Activated CD8-positive, alpha-beta T cell treated with anti-CD3 and anti-CD28 coated beads, Interleukin-2, amount 10 ng/mL, durations not matched to agents 7 days and 5 days (primary cell): ENCODE measurements around the gene KRTAP5-2. TPM values are rescaled to one million over a fixed set of nuclear protein-coding genes. Genes with fewer than 3 reads are reported as not detected.

ENCODE experiments used
- ATAC-seq: fragments of 150-1000 bp; cut with Tn5 transposase; one replicate; pipeline ENCODE4 v1.10.0; 2021; ENCODE audit warnings: moderate library complexity
- CTCF ChIA-PET: fragments of 350-600 bp; sonication (Branson Sonifier 250); formaldehyde crosslinking; loops from one replicate; lab custom pipeline; 2021; ENCODE audit warnings: antibody characterized with exemption; lab: Charles Lee
- POLR2A ChIA-PET: fragments of 350-600 bp; sonication (Branson Sonifier 250); formaldehyde crosslinking; loops from one replicate; lab custom pipeline; 2021; ENCODE audit warnings: antibody characterized with exemption; lab: Charles Lee
- DNase-seq: peaks from one replicate; pipeline ENCODE4 v3.0.0-alpha.2; 2020
- H3K27ac Mint-ChIP-seq: one replicate; pipeline ENCODE4 v1.8.0; 2021; ENCODE audit warnings: mild to moderate bottlenecking, mixed read lengths
- H3K27me3 Mint-ChIP-seq: one replicate; pipeline ENCODE4 v1.8.0; 2021; ENCODE audit warnings: low read depth, mixed read lengths
- H3K36me3 Mint-ChIP-seq: one replicate; pipeline ENCODE4 v1.8.0; 2021; ENCODE audit warnings: low read depth, mixed read lengths
- H3K4me1 Mint-ChIP-seq: one replicate; pipeline ENCODE4 v1.8.0; 2021; ENCODE audit warnings: low read depth, mixed read lengths
- H3K4me3 Mint-ChIP-seq: one replicate; pipeline ENCODE4 v1.8.0; 2021; ENCODE audit warnings: mild to moderate bottlenecking, mixed read lengths
- H3K9me3 Mint-ChIP-seq: one replicate; pipeline ENCODE4 v1.8.0; 2022; ENCODE audit warnings: mixed read lengths; ENCODE audit not compliant: insufficient read depth
- total RNA-seq, 2 experiments: library from RNA; stranded (reverse); gene quantifications; one replicate each; pipeline ENCODE4 v1.2.3, GENCODE V29; 2021

Gene KRTAP5-2
- total RNA-seq, 2 experiments from 2014 or later = not detected

GRCh38 chr11:1564535-1565172, 33.4 kb downstream of the KRTAP5-2 start:
- no peak for ATAC-seq
- DNase-seq = no peak
- CTCF ChIA-PET = interaction anchor here (2.5 kb wide), 1 partner anchor 10 kb away, joined by 20 read pairs; no protein-coding TSS in a partner anchor
- Mint-ChIP-seq H3K36me3 (no peaks in the 10 kb centered on the region), H3K4me3 (no peak overlapping the region), H3K9me3 (no peaks in the 10 kb centered on the region), H3K27me3 (peaks cover 4% of the 10 kb centered on the region), H3K27ac (no peak overlapping the region), H3K4me1 (no peaks in the 10 kb centered on the region)
- POLR2A ChIA-PET = no interaction called here

- no peaks in the 10 kb centered on the region for H3K27me3 Mint-ChIP-seq
- CTCF ChIA-PET = interaction anchor here (2.5 kb wide), 1 partner anchor 11 kb away, joined by 20 read pairs; no protein-coding TSS in a partner anchor
- ATAC-seq = no peak
- H3K36me3 Mint-ChIP-seq = no peaks in the 10 kb centered on the region
- no peak for DNase-seq
- no peak overlapping the region for H3K27ac Mint-ChIP-seq
- POLR2A ChIA-PET = no interaction called here
- no peaks in the 10 kb centered on the region for H3K4me1 Mint-ChIP-seq
- no peaks in the 10 kb centered on the region for H3K9me3 Mint-ChIP-seq
- no peak overlapping the region for H3K4me3 Mint-ChIP-seq
Measured at GRCh38 chr11:1563697-1564534, 34.2 kb downstream of the KRTAP5-2 start.

- Mint-ChIP-seq H3K4me1 (no peaks in the 10 kb centered on the region), H3K9me3 (no peaks in the 10 kb centered on the region), H3K36me3 (no peaks in the 10 kb centered on the region), H3K27me3 (no peaks in the 10 kb centered on the region), H3K27ac (no peak overlapping the region), H3K4me3 (no peak overlapping the region)
- ATAC-seq (no peak), DNase-seq (no peak)
- ChIA-PET CTCF (no interaction called here), POLR2A (no interaction called here)
Measured at GRCh38 chr11:1563149-1563638, 34.9 kb downstream of the KRTAP5-2 start.

- Mint-ChIP-seq H3K36me3 (no peaks in the 10 kb centered on the region), H3K27me3 (no peaks in the 10 kb centered on the region), H3K9me3 (no peaks in the 10 kb centered on the region), H3K4me1 (no peaks in the 10 kb centered on the region), H3K27ac (no peak overlapping the region), H3K4me3 (no peak overlapping the region)
- CTCF ChIA-PET = no interaction called here
- DNase-seq = no peak
- no peak for ATAC-seq
- POLR2A ChIA-PET = no interaction called here
Measured at GRCh38 chr11:1562469-1563148, 35.5 kb downstream of the KRTAP5-2 start.

DNA sequence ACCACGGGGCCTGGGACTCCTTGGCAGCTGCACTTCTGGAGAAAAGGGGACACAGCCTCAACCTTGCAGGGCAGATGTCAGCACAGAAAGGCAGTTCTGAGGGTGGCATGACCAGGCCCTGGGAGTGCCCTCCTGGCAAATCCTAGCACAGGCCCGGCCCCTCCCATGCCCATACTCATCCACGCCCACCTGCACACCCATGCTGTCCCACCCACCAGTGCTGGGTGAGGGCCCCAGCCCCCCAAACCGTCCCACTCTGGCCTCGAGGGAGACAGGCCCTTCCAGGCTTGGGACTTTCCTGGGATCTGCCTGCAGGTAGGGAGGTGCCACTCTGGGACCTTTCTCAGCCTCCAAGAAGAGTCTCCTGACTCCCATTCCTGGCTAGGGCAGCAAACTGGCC, 36.1 kb downstream of the KRTAP5-2 start:
- no peaks in the 10 kb centered on the region for H3K4me1 Mint-ChIP-seq
- no peak overlapping the region for H3K27ac Mint-ChIP-seq
- no peak overlapping the region for H3K4me3 Mint-ChIP-seq
- ATAC-seq (no peak), DNase-seq (no peak)
- H3K27me3 Mint-ChIP-seq = no peaks in the 10 kb centered on the region
- POLR2A ChIA-PET = no interaction called here
- CTCF ChIA-PET = no interaction called here
- H3K36me3 Mint-ChIP-seq = no peaks in the 10 kb centered on the region
- no peaks in the 10 kb centered on the region for H3K9me3 Mint-ChIP-seq

- POLR2A ChIA-PET = no interaction called here
- no peak for DNase-seq
Measured at GRCh38 chr11:1561266-1561665, 36.8 kb downstream of the KRTAP5-2 start.

DNA sequence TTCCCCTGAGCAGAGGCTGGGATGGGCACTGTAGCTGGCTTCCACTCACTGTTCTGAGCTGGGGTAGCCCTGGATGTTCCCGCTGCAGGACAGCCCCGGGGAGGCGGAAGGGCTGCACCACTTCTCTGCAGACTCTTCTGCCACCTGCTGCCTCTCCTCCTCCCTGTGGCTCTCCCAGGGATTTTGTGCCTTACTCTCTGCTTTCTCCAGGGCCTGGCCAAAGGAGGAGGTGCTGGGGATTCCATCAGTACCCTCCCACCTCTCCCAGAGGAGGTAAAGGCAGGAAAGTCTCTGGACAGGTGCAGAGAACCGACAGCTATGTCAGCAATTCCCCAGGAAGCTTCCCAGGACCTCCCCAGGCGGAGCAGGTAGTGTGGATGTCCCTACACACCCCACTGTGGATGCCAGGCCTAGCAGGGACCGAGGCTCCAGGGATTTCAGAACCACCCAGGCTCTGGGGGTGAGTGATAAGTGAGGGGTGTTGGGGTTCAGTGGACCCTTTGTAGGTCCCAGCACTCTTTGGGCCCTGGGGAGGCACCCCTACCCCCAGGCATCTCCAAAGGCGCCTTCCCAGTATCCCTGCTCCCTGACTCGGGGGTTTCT, 37.3 kb downstream of the KRTAP5-2 start:
- Mint-ChIP-seq H3K36me3 (no peaks in the 10 kb centered on the region), H3K4me3 (no peak overlapping the region), H3K4me1 (no peaks in the 10 kb centered on the region), H3K9me3 (no peaks in the 10 kb centered on the region), H3K27ac (no peak overlapping the region), H3K27me3 (no peaks in the 10 kb centered on the region)
- POLR2A ChIA-PET = no interaction called here
- ATAC-seq = no peak
- no peak for DNase-seq
- CTCF ChIA-PET = no interaction called here

More at GRCh38 chr11:1561266-1561665, 36.8 kb downstream of the KRTAP5-2 start:
- Mint-ChIP-seq H3K9me3 (no peaks in the 10 kb centered on the region), H3K4me1 (no peaks in the 10 kb centered on the region), H3K4me3 (no peak overlapping the region), H3K36me3 (no peaks in the 10 kb centered on the region), H3K27ac (no peak overlapping the region), H3K27me3 (no peaks in the 10 kb centered on the region)
- CTCF ChIA-PET = no interaction called here
- ATAC-seq = no peak

DNA sequence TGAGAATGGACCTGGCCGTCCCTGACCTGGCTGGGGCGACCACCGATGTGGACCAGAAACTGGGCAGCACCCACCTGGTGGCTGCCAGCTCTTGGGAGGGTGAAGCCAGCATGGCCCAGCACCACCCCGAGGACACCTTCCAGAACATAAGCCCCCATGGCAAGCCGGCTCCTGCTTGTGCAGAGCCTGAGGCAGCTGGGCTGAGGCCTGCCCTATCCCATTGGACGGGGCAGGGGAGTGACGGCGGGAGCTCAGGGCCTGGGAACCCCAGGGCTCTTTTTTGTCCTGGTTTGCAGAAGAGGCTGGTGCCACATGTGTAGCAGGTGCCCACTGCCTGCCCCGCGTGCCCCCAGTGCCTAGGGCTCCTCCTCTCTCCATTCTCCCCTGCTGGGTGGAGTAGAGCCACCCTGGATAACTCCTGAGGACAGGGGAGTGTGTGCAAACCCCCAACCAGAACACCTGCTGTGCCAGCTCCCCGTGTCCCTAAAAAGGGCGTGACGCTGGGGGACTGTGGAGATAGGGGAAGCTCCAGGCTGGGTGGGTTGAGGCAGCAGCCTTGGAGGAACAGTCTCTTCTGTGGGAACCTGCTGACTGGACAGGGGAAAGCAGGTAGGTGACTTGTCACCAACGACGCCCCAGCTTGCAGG, 38.0 kb downstream of the KRTAP5-2 start:
- POLR2A ChIA-PET = no interaction called here
- CTCF ChIA-PET = no interaction called here
- H3K9me3 Mint-ChIP-seq = no peaks in the 10 kb centered on the region
- ATAC-seq = no peak
- H3K27ac Mint-ChIP-seq = no peak overlapping the region
- H3K4me3 Mint-ChIP-seq = no peak overlapping the region
- DNase-seq = no peak
- H3K36me3 Mint-ChIP-seq = no peaks in the 10 kb centered on the region
- H3K4me1 Mint-ChIP-seq = no peaks in the 10 kb centered on the region
- H3K27me3 Mint-ChIP-seq = no peaks in the 10 kb centered on the region

DNA sequence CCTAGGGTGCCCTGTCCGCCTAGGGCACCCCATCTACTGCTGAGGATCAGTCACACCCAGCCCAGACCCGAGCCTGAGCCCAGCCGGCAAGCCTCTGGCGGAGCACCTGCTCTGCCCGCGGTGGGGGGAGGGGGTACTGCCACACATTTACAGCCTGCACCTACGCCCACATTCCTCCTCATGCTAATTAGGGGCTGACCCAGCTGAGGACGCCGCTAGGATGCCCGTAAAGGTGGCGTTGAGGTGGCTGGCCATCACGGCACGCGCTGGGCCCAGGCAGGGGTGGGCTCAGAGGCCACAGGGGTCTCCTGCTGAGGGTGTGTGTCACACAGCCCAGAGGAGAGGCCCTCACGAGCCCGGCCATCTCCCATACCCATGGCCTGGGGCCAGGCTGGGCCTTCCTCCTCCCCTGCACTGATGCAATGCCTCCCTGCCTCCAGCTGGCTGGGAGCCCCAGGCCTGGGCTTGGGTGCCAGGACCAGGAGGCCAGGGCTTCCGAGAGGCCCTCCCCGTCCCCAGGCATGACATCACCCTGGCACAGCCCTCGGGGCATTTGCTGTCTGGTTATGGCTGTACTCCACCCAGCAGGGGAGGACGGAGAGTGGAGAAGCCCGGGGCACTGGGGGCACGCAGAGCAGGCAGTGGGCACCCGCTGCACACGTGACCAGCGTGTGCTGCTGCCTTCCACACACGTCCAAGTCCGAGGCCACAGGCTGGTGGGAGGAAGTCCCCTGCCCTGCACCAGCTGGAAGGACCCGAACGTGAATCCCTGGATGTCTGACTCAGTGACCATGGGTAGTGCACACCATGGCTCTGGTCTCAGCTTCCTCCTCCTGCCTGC, 38.8 kb downstream of the KRTAP5-2 start:
- no peak overlapping the region for H3K27ac Mint-ChIP-seq
- DNase-seq = no peak
- no peaks in the 10 kb centered on the region for H3K4me1 Mint-ChIP-seq
- ChIA-PET CTCF (interaction anchor here (0.8 to 1.8 kb wide), 2 partner anchors 13 to 15 kb away, joined by 3 to 5 read pairs; no protein-coding TSS in a partner anchor), POLR2A (no interaction called here)
- ATAC-seq = no peak
- no peaks in the 10 kb centered on the region for H3K36me3 Mint-ChIP-seq
- H3K9me3 Mint-ChIP-seq = no peaks in the 10 kb centered on the region
- no peaks in the 10 kb centered on the region for H3K27me3 Mint-ChIP-seq
- H3K4me3 Mint-ChIP-seq = no peak overlapping the region

DNA sequence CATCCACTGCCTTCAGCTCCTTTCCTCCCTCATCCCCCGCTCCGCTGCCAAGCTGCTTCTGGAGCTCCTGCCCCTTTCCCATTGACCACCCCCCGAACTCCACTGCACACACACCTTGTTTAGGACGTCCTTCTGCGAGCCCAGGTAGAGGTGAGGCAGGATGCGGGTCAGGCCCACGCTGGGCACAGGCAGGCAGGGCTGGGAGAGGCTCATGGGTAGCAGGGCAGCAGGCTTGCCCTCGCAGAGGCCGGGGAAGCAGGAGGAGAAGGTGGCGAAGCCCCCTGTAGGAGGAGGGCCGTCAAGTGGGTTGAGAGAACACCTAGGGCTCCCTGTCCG, 39.4 kb downstream of the KRTAP5-2 start:
- H3K27me3 Mint-ChIP-seq = no peaks in the 10 kb centered on the region

More for the DNA sequence above, 39.4 kb downstream of the KRTAP5-2 start:
- Mint-ChIP-seq H3K4me1 (no peaks in the 10 kb centered on the region), H3K36me3 (no peaks in the 10 kb centered on the region), H3K27ac (no peak overlapping the region), H3K4me3 (no peak overlapping the region), H3K9me3 (no peaks in the 10 kb centered on the region)
- POLR2A ChIA-PET = no interaction called here
- no peak for DNase-seq
- no peak for ATAC-seq
- CTCF ChIA-PET = interaction anchor here (0.8 to 1.8 kb wide), 2 partner anchors 12 to 16 kb away, joined by 3 to 5 read pairs; no protein-coding TSS in a partner anchor
